ENCODE measurements around the gene MAB21L3.

DNA sequence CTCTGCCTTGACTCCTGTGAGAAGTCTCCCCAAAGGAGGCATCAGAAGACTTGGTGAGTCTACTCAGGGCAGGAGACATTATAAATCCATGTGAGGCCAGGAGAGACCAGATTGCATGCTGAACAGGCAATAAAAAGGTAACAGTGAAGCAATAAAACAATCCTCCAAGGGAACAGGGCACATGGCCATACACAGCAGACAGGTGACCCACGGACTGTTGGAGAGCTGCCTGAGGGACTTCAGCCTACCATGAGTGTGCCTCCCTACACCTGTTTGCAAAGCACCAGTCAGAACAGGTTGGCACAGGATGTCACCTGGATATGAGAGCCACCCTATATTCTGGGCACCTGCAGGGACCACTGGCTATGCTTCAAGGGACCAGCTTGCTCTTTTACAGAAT is 67.6 kb downstream of the MAB21L3 start:
- no peak for TF ChIP-seq YY1 (IDR thresholded peaks at IDR 0.05; ENCODE audit: insufficient read depth, insufficient read length)
- TF ChIP-seq ZNF274 (IDR thresholded peaks at IDR 0.05; ENCODE audit: low read depth, low read length), result no peak
